Upper lobe of left lung (tissue), 4 donors: ENCODE measurements around the gene DENND1A.

Source experiments
- CTCF ChIP-seq, 6 experiments: fragments of 450-650 bp in 4 of 6; fragments of 200-600 bp in 2 of 6; sonication (generic) in 2 of 6; IDR thresholded peaks; one replicate each; pipeline ENCODE4 v1.5.1; 2016 to 2019; ENCODE audit warnings: antibody characterized with exemption in 6 of 6
- POLR2A ChIP-seq, 4 donors: fragments of 450-650 bp; IDR thresholded peaks; one replicate each; pipeline ENCODE4 v1.5.1; 2016 to 2017; ENCODE audit warnings: antibody characterized with exemption in 4 of 4, mild to moderate bottlenecking in 2 of 4
- POLR2AphosphoS5 ChIP-seq, 2 donors: sonication (generic); formaldehyde crosslinking; IDR thresholded peaks; one replicate each; pipeline ENCODE4 v1.5.1; 2017; ENCODE audit warnings: antibody characterized with exemption in 2 of 2

- no peak for TF ChIP-seq POLR2AphosphoS5 (IDR thresholded peaks at IDR 0.05)
- TF ChIP-seq POLR2A (IDR thresholded peaks at IDR 0.05) = no peak
- no peak for TF ChIP-seq CTCF (IDR thresholded peaks at IDR 0.05)
Observed at GRCh38 chr9:123742009-123742767, 187.7 kb downstream of the DENND1A start.
